ENCODE results near the gene AMELY.
"Not testable (repeated sequence)": the region's sequence is repeated elsewhere in the genome, so short reads cannot be mapped to it uniquely, and the experiment has no call there.

The AMELY gene

GRCh38 chrY:6895236-6895635 lies 16.3 kb downstream of the AMELY start:
- H3K23ac ChIP-seq (ENCODE audit: low read length) = no peak overlapping the region
- H4K8ac ChIP-seq (ENCODE audit: low read depth, low read length) = no peak overlapping the region

DNA sequence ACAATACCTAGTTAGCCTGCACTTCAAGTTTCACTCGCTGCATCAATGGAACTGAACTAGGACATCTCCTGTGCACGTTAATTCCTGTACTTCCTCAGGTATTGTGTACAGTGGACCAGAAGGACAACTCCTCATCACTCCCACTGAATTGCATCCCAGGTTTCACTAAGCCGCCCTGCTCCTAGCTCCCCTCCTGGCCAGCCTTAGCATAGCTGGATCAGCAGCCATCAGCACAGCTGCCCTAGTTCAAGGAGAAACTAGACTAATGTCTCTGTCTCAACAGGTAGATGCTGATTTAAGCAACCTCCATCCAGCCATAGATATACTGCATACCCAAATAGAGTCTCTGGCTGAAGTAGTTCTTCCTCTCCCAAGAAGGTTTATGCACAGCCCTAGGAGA lies 17.1 kb downstream of the AMELY start:
- Histone ChIP-seq H3K36me3 (ENCODE audit: control insufficient read depth in 1 of 2, insufficient read depth in 2 of 2, low read length in 2 of 2) (no peaks in the 10 kb centered on the region), H3K4me2 (ENCODE audit: low read length) (no peak overlapping the region), H3K18ac (ENCODE audit: low read length) (no peak overlapping the region), H2AFZ (ENCODE audit: insufficient read depth, low read length, poor library complexity) (no peak overlapping the region), H2BK12ac (ENCODE audit: low read length) (no peak overlapping the region), H3K27ac (ENCODE audit: low read depth, low read length) (no peak overlapping the region), H3K9me3 (ENCODE audit: insufficient read depth, low read depth, low read length) (no peaks in the 10 kb centered on the region), H2BK120ac (ENCODE audit: insufficient read depth, low read length, poor library complexity) (no peak overlapping the region), H2AK5ac (ENCODE audit: low read length) (no peak overlapping the region), H2BK5ac (ENCODE audit: low read depth, low read length, poor library complexity) (no peak overlapping the region), H3K4me1 (ENCODE audit: control insufficient read depth in 1 of 2, insufficient read depth in 2 of 2, low read length in 2 of 2) (no peaks in the 10 kb centered on the region), H4K8ac (ENCODE audit: low read depth, low read length) (no peak overlapping the region), H3K27me3 (ENCODE audit: insufficient read depth, low read length) (no peaks in the 10 kb centered on the region), H4K12ac (ENCODE audit: low read depth, low read length) (no peak overlapping the region), H4K91ac (ENCODE audit: low read depth, low read length) (no peak overlapping the region), H3K79me2 (ENCODE audit: control insufficient read depth, insufficient read depth, low read length, poor library complexity) (no peaks in the 10 kb centered on the region), H3K4ac (ENCODE audit: low read depth, low read length) (no peak overlapping the region), H3K9ac (ENCODE audit: low read length) (no peak overlapping the region), H3K14ac (ENCODE audit: low read length) (no peak overlapping the region), H3K4me3 (ENCODE audit: low read depth, low read length) (no peak overlapping the region), H3K23ac (ENCODE audit: low read length) (no peak overlapping the region), H3K79me1 (ENCODE audit: low read length) (no peaks in the 10 kb centered on the region)
- no peak for DNase-seq
- WGBS (ENCODE audit: extremely low coverage, insufficient coverage, insufficient read length) = no CpG with 5 or more reads among the region's 3 CpGs

More at GRCh38 chrY:6895236-6895635, 16.3 kb downstream of the AMELY start:
- Histone ChIP-seq H2BK12ac (ENCODE audit: low read length) (no peak overlapping the region), H2BK5ac (ENCODE audit: low read depth, low read length, poor library complexity) (no peak overlapping the region), H3K14ac (ENCODE audit: low read length) (no peak overlapping the region), H3K79me2 (ENCODE audit: control insufficient read depth, insufficient read depth, low read length, poor library complexity) (no peaks in the 10 kb centered on the region), H2AFZ (ENCODE audit: insufficient read depth, low read length, poor library complexity) (no peak overlapping the region), H3K27me3 (ENCODE audit: insufficient read depth, low read length) (no peaks in the 10 kb centered on the region), H3K9ac (ENCODE audit: low read length) (no peak overlapping the region), H4K91ac (ENCODE audit: low read depth, low read length) (no peak overlapping the region), H3K79me1 (ENCODE audit: low read length) (no peaks in the 10 kb centered on the region), H3K27ac (ENCODE audit: low read depth, low read length) (no peak overlapping the region), H3K18ac (ENCODE audit: low read length) (no peak overlapping the region), H4K12ac (ENCODE audit: low read depth, low read length) (no peak overlapping the region), H2BK120ac (ENCODE audit: insufficient read depth, low read length, poor library complexity) (no peak overlapping the region), H3K4me3 (ENCODE audit: low read depth, low read length) (no peak overlapping the region), H3K4me1 (ENCODE audit: control insufficient read depth in 1 of 2, insufficient read depth in 2 of 2, low read length in 2 of 2) (no peaks in the 10 kb centered on the region), H2AK5ac (ENCODE audit: low read length) (no peak overlapping the region), H3K4me2 (ENCODE audit: low read length) (no peak overlapping the region), H3K4ac (ENCODE audit: low read depth, low read length) (no peak overlapping the region), H3K9me3 (ENCODE audit: insufficient read depth, low read depth, low read length) (no peaks in the 10 kb centered on the region), H3K36me3 (ENCODE audit: control insufficient read depth in 1 of 2, insufficient read depth in 2 of 2, low read length in 2 of 2) (no peaks in the 10 kb centered on the region)
- no CpG with 5 or more reads among the region's 1 CpG for WGBS (ENCODE audit: extremely low coverage, insufficient coverage, insufficient read length)
- DNase-seq = no peak

DNA sequence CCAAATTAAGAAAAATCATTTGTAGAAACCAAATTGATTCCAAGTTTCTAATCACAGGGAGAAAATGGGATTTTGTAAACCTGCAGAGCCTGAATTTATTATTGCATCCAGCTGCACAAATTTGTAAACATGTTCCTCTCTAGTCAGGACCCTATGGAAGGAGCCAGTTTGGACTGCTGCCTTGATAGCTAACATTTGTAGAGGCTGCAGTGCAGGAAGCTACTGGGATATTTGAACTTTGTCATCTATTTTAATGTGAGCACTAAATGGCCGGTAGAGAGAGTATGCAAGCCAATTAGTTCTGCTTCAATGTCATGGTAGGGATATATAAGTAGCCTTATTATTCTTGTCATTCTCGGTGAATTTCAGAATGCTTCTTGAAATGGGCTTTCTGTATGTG lies 62.2 kb downstream of the AMELY start:
- H2AK5ac ChIP-seq (ENCODE audit: low read length) = no peak overlapping the region
- H2BK120ac ChIP-seq (ENCODE audit: insufficient read depth, low read length, poor library complexity) = no peak overlapping the region
- no CpG with 5 or more reads among the region's 2 CpGs for WGBS (ENCODE audit: extremely low coverage, insufficient coverage, insufficient read length)
- H3K4me2 ChIP-seq (ENCODE audit: low read length) = no peak overlapping the region
- no peak overlapping the region for H3K9ac ChIP-seq (ENCODE audit: low read length)
- no peaks in the 10 kb centered on the region for H3K36me3 ChIP-seq (ENCODE audit: control insufficient read depth in 1 of 2, insufficient read depth in 2 of 2, low read length in 2 of 2)
- no peak overlapping the region for H2AFZ ChIP-seq (ENCODE audit: insufficient read depth, low read length, poor library complexity)
- H3K18ac ChIP-seq (ENCODE audit: low read length) = no peak overlapping the region
- no peak overlapping the region for H4K8ac ChIP-seq (ENCODE audit: low read depth, low read length)
- H2BK12ac ChIP-seq (ENCODE audit: low read length) = no peak overlapping the region
- no peaks in the 10 kb centered on the region for H3K79me2 ChIP-seq (ENCODE audit: control insufficient read depth, insufficient read depth, low read length, poor library complexity)
- H3K9me3 ChIP-seq (ENCODE audit: insufficient read depth, low read depth, low read length) = no peaks in the 10 kb centered on the region
- no peak overlapping the region for H4K91ac ChIP-seq (ENCODE audit: low read depth, low read length)
- H2BK5ac ChIP-seq (ENCODE audit: low read depth, low read length, poor library complexity) = no peak overlapping the region
- H3K14ac ChIP-seq (ENCODE audit: low read length) = no peak overlapping the region
- no peak overlapping the region for H4K12ac ChIP-seq (ENCODE audit: low read depth, low read length)
- H3K27ac ChIP-seq (ENCODE audit: low read depth, low read length) = no peak overlapping the region
- no peak overlapping the region for H3K4ac ChIP-seq (ENCODE audit: low read depth, low read length)
- no peak overlapping the region for H3K23ac ChIP-seq (ENCODE audit: low read length)
- no peaks in the 10 kb centered on the region for H3K4me1 ChIP-seq (ENCODE audit: control insufficient read depth in 1 of 2, insufficient read depth in 2 of 2, low read length in 2 of 2)
- H3K79me1 ChIP-seq (ENCODE audit: low read length) = no peaks in the 10 kb centered on the region
- H3K27me3 ChIP-seq (ENCODE audit: insufficient read depth, low read length) = no peaks in the 10 kb centered on the region
- no peak for DNase-seq
- H3K4me3 ChIP-seq (ENCODE audit: low read depth, low read length) = no peak overlapping the region

GRCh38 chrY:6842650-6843049 lies 68.9 kb downstream of the AMELY start:
- DNase-seq; H2BK12ac ChIP-seq (ENCODE audit: low read length); H3K4me2 ChIP-seq (ENCODE audit: low read length); H2BK120ac ChIP-seq (ENCODE audit: insufficient read depth, low read length, poor library complexity); H4K91ac ChIP-seq (ENCODE audit: low read depth, low read length); H3K4me1 ChIP-seq (ENCODE audit: control insufficient read depth in 1 of 2, insufficient read depth in 2 of 2, low read length in 2 of 2); H2BK5ac ChIP-seq (ENCODE audit: low read depth, low read length, poor library complexity); H3K23ac ChIP-seq (ENCODE audit: low read length); H2AFZ ChIP-seq (ENCODE audit: insufficient read depth, low read length, poor library complexity); H3K4ac ChIP-seq (ENCODE audit: low read depth, low read length); H3K36me3 ChIP-seq (ENCODE audit: control insufficient read depth in 1 of 2, insufficient read depth in 2 of 2, low read length in 2 of 2); H3K79me1 ChIP-seq (ENCODE audit: low read length); H4K12ac ChIP-seq (ENCODE audit: low read depth, low read length); H3K18ac ChIP-seq (ENCODE audit: low read length); H3K79me2 ChIP-seq (ENCODE audit: control insufficient read depth, insufficient read depth, low read length, poor library complexity); H3K14ac ChIP-seq (ENCODE audit: low read length); H3K27me3 ChIP-seq (ENCODE audit: insufficient read depth, low read length); H4K8ac ChIP-seq (ENCODE audit: low read depth, low read length); H3K9me3 ChIP-seq (ENCODE audit: insufficient read depth, low read depth, low read length); H2AK5ac ChIP-seq (ENCODE audit: low read length); H3K9ac ChIP-seq (ENCODE audit: low read length); H3K27ac ChIP-seq (ENCODE audit: low read depth, low read length); H3K4me3 ChIP-seq (ENCODE audit: low read depth, low read length): not testable (repeated sequence)
- no CpG with 5 or more reads among the region's 2 CpGs for WGBS (ENCODE audit: extremely low coverage, insufficient coverage, insufficient read length)

All from trophoblast cell (in vitro differentiated cells and primary cell).